Measurements from ENCODE around the gene DLG1. TPM values are rescaled to one million over a fixed set of nuclear protein-coding genes. Genes with fewer than 3 reads are reported as not detected.
"Not testable (repeated sequence)": the region's sequence is repeated elsewhere in the genome, so short reads cannot be mapped to it uniquely, and the experiment has no call there.

The DLG1 gene
- total and polyA plus RNA-seq, 2 experiments from 2014 or later, result 54.8 to 128 TPM

DNA sequence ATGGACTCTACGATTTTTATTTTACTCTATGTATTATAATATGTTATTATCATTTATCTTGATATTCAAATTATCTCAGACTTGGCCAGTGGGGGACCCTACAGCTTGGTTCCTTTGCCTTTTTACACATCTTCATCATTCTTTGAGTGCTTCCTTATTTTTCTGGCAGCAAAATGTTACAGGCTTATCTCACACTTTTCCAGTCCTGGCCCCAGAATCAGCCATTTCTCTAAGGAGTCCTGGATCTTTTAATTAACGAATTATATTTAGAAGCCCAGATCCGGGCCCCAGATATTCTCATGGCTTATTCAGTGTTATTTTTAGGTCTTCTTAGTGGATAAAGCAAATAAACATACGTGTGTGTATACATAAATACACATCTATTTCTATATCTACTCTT lies 236.0 kb downstream of the DLG1 start:
- peaks cover 9% of the 10 kb centered on the region for H3K36me3 ChIP-seq (replicated peaks; ENCODE audit: insufficient read depth, low read depth)
- no peaks in the 10 kb centered on the region for H3K79me2 ChIP-seq
- H3K27ac ChIP-seq, result no peak overlapping the region
- no peaks in the 10 kb centered on the region for H4K20me1 ChIP-seq (ENCODE audit: insufficient read depth, poor library complexity, severe bottlenecking)
- no peak overlapping the region for H2AFZ ChIP-seq
- H3K4me3 ChIP-seq, result no peak overlapping the region
- no peak for TF ChIP-seq EZH2phosphoT487 (IDR thresholded peaks at IDR 0.05; ENCODE audit: low read depth, severe bottlenecking, unreplicated experiment)
- WGBS (ENCODE audit: low lambda C conversion rate, missing lambda C conversion rate), result 94% methylated on average over 4 of the region's 4 CpGs
- no peak for DNase-seq (ENCODE audit: low spot score)
- H3K4me2 ChIP-seq, result no peak overlapping the region
- no peaks in the 10 kb centered on the region for H3K27me3 ChIP-seq
- no peaks in the 10 kb centered on the region for H3K9me3 ChIP-seq (ENCODE audit: low read depth)
- no peaks in the 10 kb centered on the region for H3K4me1 ChIP-seq (ENCODE audit: insufficient read depth)
- H3K9me2 ChIP-seq (replicated peaks; ENCODE audit: insufficient read depth), result no peaks in the 10 kb centered on the region

DNA sequence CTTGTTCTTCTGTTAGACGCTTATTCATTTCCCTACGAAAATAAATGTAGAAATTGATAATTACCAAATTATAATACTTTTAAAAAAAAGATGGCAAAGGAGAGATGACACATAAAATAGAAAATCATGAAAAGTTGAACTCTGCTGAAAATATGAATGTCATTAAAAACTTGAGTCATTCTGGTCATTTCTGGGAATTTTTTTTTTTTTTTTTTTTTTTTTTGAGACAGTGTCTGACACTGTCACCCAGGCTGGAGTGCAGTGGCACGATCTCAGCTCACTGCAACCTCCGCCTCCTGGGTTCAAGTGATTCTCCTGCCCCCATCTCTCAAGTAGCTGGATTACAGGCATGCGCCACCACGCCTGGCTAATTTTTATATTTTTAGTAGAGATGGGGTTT lies 246.8 kb downstream of the DLG1 start:
- not testable (repeated sequence) for H3K27me3 ChIP-seq; H2AFZ ChIP-seq; DNase-seq (ENCODE audit: low spot score); H3K4me3 ChIP-seq; H3K9me3 ChIP-seq (ENCODE audit: low read depth); H3K79me2 ChIP-seq; H3K27ac ChIP-seq; H3K36me3 ChIP-seq (replicated peaks; ENCODE audit: insufficient read depth, low read depth); H4K20me1 ChIP-seq (ENCODE audit: insufficient read depth, poor library complexity, severe bottlenecking); H3K4me1 ChIP-seq (ENCODE audit: insufficient read depth); H3K9me2 ChIP-seq (replicated peaks; ENCODE audit: insufficient read depth); H3K4me2 ChIP-seq
- 98% methylated on average over 6 of the region's 6 CpGs for WGBS (ENCODE audit: low lambda C conversion rate, missing lambda C conversion rate)

GRCh38 chr3:197050511-197050910 lies 247.9 kb downstream of the DLG1 start:
- no peaks in the 10 kb centered on the region for H3K9me2 ChIP-seq (replicated peaks; ENCODE audit: insufficient read depth)
- no peaks in the 10 kb centered on the region for H3K4me1 ChIP-seq (ENCODE audit: insufficient read depth)
- WGBS (ENCODE audit: low lambda C conversion rate, missing lambda C conversion rate), result 91% methylated on average over 2 of the region's 2 CpGs
- TF ChIP-seq EZH2 (IDR thresholded peaks at IDR 0.05; ENCODE audit: borderline replicate concordance) (no peak), EZH2phosphoT487 (IDR thresholded peaks at IDR 0.05; ENCODE audit: low read depth, severe bottlenecking, unreplicated experiment) (no peak), CTCF (IDR thresholded peaks at IDR 0.05; ENCODE audit: poor library complexity) (no peak)
- no peak overlapping the region for H3K4me3 ChIP-seq
- H3K9me3 ChIP-seq (ENCODE audit: low read depth), result no peaks in the 10 kb centered on the region
- H3K27me3 ChIP-seq, result no peaks in the 10 kb centered on the region
- H3K36me3 ChIP-seq (replicated peaks; ENCODE audit: insufficient read depth, low read depth), result no peaks in the 10 kb centered on the region
- no peak overlapping the region for H3K27ac ChIP-seq
- no peak overlapping the region for H2AFZ ChIP-seq
- H4K20me1 ChIP-seq (ENCODE audit: insufficient read depth, poor library complexity, severe bottlenecking), result no peaks in the 10 kb centered on the region
- DNase-seq (ENCODE audit: low spot score), result no peak
- no peak overlapping the region for H3K4me2 ChIP-seq
- no peaks in the 10 kb centered on the region for H3K79me2 ChIP-seq

DNA sequence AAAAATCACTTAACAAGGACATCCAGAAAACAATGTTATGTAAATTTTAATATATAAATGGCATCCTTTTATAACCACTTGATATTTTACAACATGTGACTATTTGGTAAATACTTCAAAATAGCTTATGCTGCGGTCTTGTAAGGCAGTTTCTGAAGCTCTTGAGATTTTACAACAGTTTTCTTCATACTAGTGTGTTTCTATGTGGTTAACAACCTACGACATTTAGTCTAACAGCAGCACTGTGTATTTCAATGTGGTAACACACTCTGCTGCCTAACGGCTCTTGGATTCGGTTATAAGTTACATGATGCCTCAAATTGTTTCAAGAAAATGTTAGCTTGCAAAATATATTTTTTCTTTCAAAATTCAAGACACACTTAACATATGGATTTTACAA lies 255.9 kb downstream of the DLG1 start:
- no peak for TF ChIP-seq CTCF (IDR thresholded peaks at IDR 0.05; ENCODE audit: poor library complexity)
- TF ChIP-seq EZH2phosphoT487 (IDR thresholded peaks at IDR 0.05; ENCODE audit: low read depth, severe bottlenecking, unreplicated experiment), result no peak
- TF ChIP-seq EZH2 (IDR thresholded peaks at IDR 0.05; ENCODE audit: borderline replicate concordance), result no peak
- Histone ChIP-seq H3K27me3 (no peaks in the 10 kb centered on the region), H3K36me3 (replicated peaks; ENCODE audit: insufficient read depth, low read depth) (no peaks in the 10 kb centered on the region), H3K9me3 (ENCODE audit: low read depth) (no peaks in the 10 kb centered on the region), H3K4me3 (no peak overlapping the region), H3K4me1 (ENCODE audit: insufficient read depth) (no peaks in the 10 kb centered on the region), H2AFZ (no peak overlapping the region), H3K27ac (no peak overlapping the region), H3K79me2 (no peaks in the 10 kb centered on the region), H4K20me1 (ENCODE audit: insufficient read depth, poor library complexity, severe bottlenecking) (no peaks in the 10 kb centered on the region), H3K4me2 (no peak overlapping the region), H3K9me2 (replicated peaks; ENCODE audit: insufficient read depth) (no peaks in the 10 kb centered on the region)
- WGBS (ENCODE audit: low lambda C conversion rate, missing lambda C conversion rate), result 94% methylated on average over 4 of the region's 4 CpGs
- no peak for DNase-seq (ENCODE audit: low spot score)
